Measurements from ENCODE around the gene IQCK. TPM values are rescaled to one million over a fixed set of nuclear protein-coding genes. Genes with fewer than 3 reads are reported as not detected.

IQCK gene
- total RNA-seq, 4 donors from 2014 or later: 9.0 to 16.3 (median 14.5) TPM

DNA sequence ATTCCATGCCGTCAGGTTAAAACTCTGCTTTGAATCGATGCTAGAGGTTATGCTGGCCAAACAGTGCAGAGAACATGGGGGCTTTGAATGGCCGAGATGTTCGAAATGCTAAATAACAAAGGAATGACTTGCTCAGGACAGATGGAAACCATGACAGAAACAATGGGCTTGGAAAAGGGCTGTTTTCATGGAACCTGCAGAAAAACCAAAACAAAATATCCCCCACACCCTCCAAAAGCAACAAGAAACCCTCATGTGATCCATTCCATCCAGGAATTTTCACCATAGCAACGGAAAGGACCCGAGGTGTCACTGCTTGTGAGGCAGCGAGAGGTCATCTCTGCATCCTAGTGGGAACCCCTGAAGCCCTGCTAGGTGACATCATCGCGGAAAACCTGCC, 141.1 kb downstream of the IQCK start:
- no peak overlapping the region for H3K27ac ChIP-seq
- no peaks in the 10 kb centered on the region for H3K27me3 ChIP-seq
- WGBS, 2 donors (ENCODE audit: low coverage in 1 of 2): 91 to 92% methylated on average over 4 to 7 of the region's 9 CpGs
- peaks cover 0 to 34% of the 10 kb centered on the region in 2 donors for H3K36me3 ChIP-seq
- H3K4me1 ChIP-seq: no peaks in the 10 kb centered on the region
- no peak for TF ChIP-seq POLR2AphosphoS5 (IDR thresholded peaks at IDR 0.05)
- TF ChIP-seq POLR2A (IDR thresholded peaks at IDR 0.05): no peak
- no peak for TF ChIP-seq EP300 (IDR thresholded peaks at IDR 0.05)
- TF ChIP-seq CTCF (IDR thresholded peaks at IDR 0.05): no peak
- H3K9me3 ChIP-seq: no peaks in the 10 kb centered on the region
- ATAC-seq: no peak
- no peak overlapping the region for H3K4me3 ChIP-seq

DNA sequence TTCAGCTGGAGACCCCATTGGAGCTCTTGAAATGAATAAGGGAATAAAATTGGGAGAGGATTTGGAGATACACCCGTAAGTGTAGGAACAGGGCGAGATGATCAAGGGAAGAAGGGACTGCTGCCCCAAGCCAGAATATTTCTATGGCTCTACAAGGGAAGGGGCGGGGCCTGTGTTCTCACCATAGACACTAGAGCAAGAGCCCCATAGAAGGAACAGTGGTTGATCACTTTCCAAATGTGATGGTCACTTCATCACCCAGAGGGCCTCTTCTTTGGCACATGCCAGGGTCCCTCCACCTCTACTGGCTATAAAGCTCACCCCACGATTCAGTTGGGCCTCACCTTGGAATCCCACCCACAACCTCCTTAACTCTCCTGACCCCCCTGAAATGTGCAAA, 141.5 kb downstream of the IQCK start:
- no peak overlapping the region for H3K4me3 ChIP-seq
- no peaks in the 10 kb centered on the region for H3K4me1 ChIP-seq
- TF ChIP-seq POLR2AphosphoS5 (IDR thresholded peaks at IDR 0.05): no peak
- TF ChIP-seq CTCF (IDR thresholded peaks at IDR 0.05): no peak
- TF ChIP-seq POLR2A (IDR thresholded peaks at IDR 0.05): no peak
- no peak for TF ChIP-seq EP300 (IDR thresholded peaks at IDR 0.05)
- no peak overlapping the region for H3K27ac ChIP-seq
- 93% methylated on average over 3 of the region's 4 CpGs; no CpG with 5 or more reads in 1 of the 2 donors for WGBS, 2 donors (ENCODE audit: low coverage in 1 of 2)
- H3K9me3 ChIP-seq: no peaks in the 10 kb centered on the region
- no peak for ATAC-seq
- no peaks in the 10 kb centered on the region for H3K27me3 ChIP-seq
- H3K36me3 ChIP-seq: peaks cover 0 to 34% of the 10 kb centered on the region in 2 donors

GRCh38 chr16:19860166-19861041, 142.3 kb downstream of the IQCK start:
- Histone ChIP-seq H3K27me3 (no peaks in the 10 kb centered on the region), H3K4me3 (no peak overlapping the region), H3K4me1 (no peaks in the 10 kb centered on the region), H3K36me3 (peaks cover 0 to 34% of the 10 kb centered on the region in 2 donors), H3K9me3 (no peaks in the 10 kb centered on the region), H3K27ac (no peak overlapping the region)
- TF ChIP-seq EP300 (IDR thresholded peaks at IDR 0.05) (no peak), POLR2A (IDR thresholded peaks at IDR 0.05) (no peak), POLR2AphosphoS5 (IDR thresholded peaks at IDR 0.05) (no peak), CTCF (IDR thresholded peaks at IDR 0.05) (no peak)
- no peak for ATAC-seq
- 61 to 73% methylated on average over 17 of the region's 21 CpGs for WGBS, 2 donors (ENCODE audit: low coverage in 1 of 2)

DNA sequence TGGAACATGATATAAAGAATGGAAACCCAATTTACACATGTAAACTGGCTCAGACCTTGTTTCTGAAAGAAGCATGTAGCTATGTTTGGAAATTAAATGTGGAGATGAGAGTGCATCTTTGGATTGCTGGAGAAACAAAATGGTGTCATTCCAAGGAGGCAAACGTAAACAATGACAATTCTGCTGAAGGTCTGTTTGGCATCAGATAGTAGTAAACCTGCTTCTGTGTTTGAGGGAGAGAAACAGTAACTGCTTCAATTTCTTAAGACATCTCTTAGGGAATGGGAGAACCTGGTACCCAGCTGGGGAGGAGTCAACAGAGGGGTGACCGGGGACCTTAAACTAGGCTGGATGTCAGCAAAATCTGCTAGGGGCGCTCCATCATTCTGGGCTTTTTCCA, 143.1 kb downstream of the IQCK start:
- ATAC-seq: no peak
- H3K9me3 ChIP-seq: no peaks in the 10 kb centered on the region
- H3K36me3 ChIP-seq: peaks cover 0 to 34% of the 10 kb centered on the region in 2 donors
- TF ChIP-seq POLR2AphosphoS5 (IDR thresholded peaks at IDR 0.05) (no peak), POLR2A (IDR thresholded peaks at IDR 0.05) (no peak), EP300 (IDR thresholded peaks at IDR 0.05) (no peak), CTCF (IDR thresholded peaks at IDR 0.05) (no peak)
- H3K4me1 ChIP-seq: no peaks in the 10 kb centered on the region
- WGBS, 2 donors (ENCODE audit: low coverage in 1 of 2): 85 to 100% methylated on average over 2 to 3 of the region's 3 CpGs
- H3K4me3 ChIP-seq: no peak overlapping the region
- no peaks in the 10 kb centered on the region for H3K27me3 ChIP-seq
- no peak overlapping the region for H3K27ac ChIP-seq

- no peak overlapping the region for H3K27ac ChIP-seq
- no peak for ATAC-seq
- no peaks in the 10 kb centered on the region for H3K9me3 ChIP-seq
- H3K36me3 ChIP-seq: peaks cover 0 to 30% of the 10 kb centered on the region in 2 donors
- H3K4me1 ChIP-seq: no peaks in the 10 kb centered on the region
- no peak overlapping the region for H3K4me3 ChIP-seq
- H3K27me3 ChIP-seq: no peaks in the 10 kb centered on the region
- no peak for TF ChIP-seq CTCF (IDR thresholded peaks at IDR 0.05)
- TF ChIP-seq POLR2AphosphoS5 (IDR thresholded peaks at IDR 0.05): no peak
- no peak for TF ChIP-seq EP300 (IDR thresholded peaks at IDR 0.05)
- no peak for TF ChIP-seq POLR2A (IDR thresholded peaks at IDR 0.05)
- WGBS, 2 donors (ENCODE audit: low coverage in 1 of 2): 33 to 65% methylated on average over 4 to 9 of the region's 16 CpGs
Observed at GRCh38 chr16:19861811-19862327, 143.8 kb downstream of the IQCK start.
